Uterus (tissue), 4 donors: ENCODE results near the gene SPEF2. TPM values are rescaled to one million over a fixed set of nuclear protein-coding genes. Genes with fewer than 3 reads are reported as not detected.

Experiments
- DNase-seq, 2 donors: peaks; one replicate each; pipeline ENCODE4 v3.0.0-alpha.2; 2019 to 2020
- H3K27ac ChIP-seq, 2 donors: fragments of 200-600 bp; sonication (generic); 1 replicate in 1 of 2; 2 replicates in 1 of 2; pipeline ENCODE4 v1.5.1; 2016 to 2018
- H3K27me3 ChIP-seq, 2 donors: fragments of 200-600 bp; sonication (generic); one replicate each; pipeline ENCODE4 v1.5.1; 2018 to 2019; ENCODE audit warnings: control low read depth in 1 of 2
- H3K36me3 ChIP-seq, 2 donors: fragments of 200-600 bp; sonication (generic); one replicate each; pipeline ENCODE4 v1.5.1; 2019; ENCODE audit warnings: control low read depth in 1 of 2
- H3K4me1 ChIP-seq, 2 donors: fragments of 200-600 bp; sonication (generic); one replicate each; pipeline ENCODE4 v1.5.1; 2018 to 2019; ENCODE audit warnings: control low read depth in 1 of 2
- H3K4me3 ChIP-seq, 2 donors: fragments of 200-600 bp; sonication (generic); 1 replicate in 1 of 2; 2 replicates in 1 of 2; pipeline ENCODE4 v1.5.1; 2018 to 2019; ENCODE audit warnings: mild to moderate bottlenecking in 1 of 2
- H3K9me3 ChIP-seq, 2 donors: fragments of 200-600 bp; sonication (generic); one replicate each; pipeline ENCODE4 v1.5.1; 2019; ENCODE audit warnings: control low read depth in 1 of 2
- POLR2A ChIP-seq, 2 donors: fragments of 450-650 bp; IDR thresholded peaks; one replicate each; pipeline ENCODE4 v1.6.1; 2016; ENCODE audit warnings: antibody characterized with exemption in 2 of 2, mild to moderate bottlenecking in 1 of 2, moderate library complexity in 1 of 2
- intact Hi-C: fragments of 100-400 bp; cut with DNase I; formaldehyde crosslinking; loops from one replicate; pipeline ENCODE4 v1.15.1; 2023; ENCODE audit warnings: low total_unique reads
- total RNA-seq, 4 donors: library from RNA; depleted of rRNA in 3 of 4; stranded (reverse); fragments of >200 nt in 3 of 4; gene quantifications; one replicate each; pipeline versions ENCODE4 v1.1.0 to v1.2.4, GENCODE V29; 2014 to 2023
- TF ChIP-seq, protein P1 (sequence below), 4 experiments: fragments of 200-600 bp in 2 of 4; fragments of 450-650 bp in 2 of 4; sonication (generic) in 2 of 4; IDR thresholded peaks; one replicate each; pipeline ENCODE4 v1.5.1; 2016 to 2019; ENCODE audit warnings: antibody characterized with exemption in 4 of 4, mild to moderate bottlenecking in 2 of 4, moderate library complexity in 1 of 4
- donor health status: DM: yes; HTN: yes; CAD: no.

The SPEF2 gene
- total RNA-seq, 4 donors from 2014 or later, result 3.3 to 71.0 (median 20.9) TPM

DNA sequence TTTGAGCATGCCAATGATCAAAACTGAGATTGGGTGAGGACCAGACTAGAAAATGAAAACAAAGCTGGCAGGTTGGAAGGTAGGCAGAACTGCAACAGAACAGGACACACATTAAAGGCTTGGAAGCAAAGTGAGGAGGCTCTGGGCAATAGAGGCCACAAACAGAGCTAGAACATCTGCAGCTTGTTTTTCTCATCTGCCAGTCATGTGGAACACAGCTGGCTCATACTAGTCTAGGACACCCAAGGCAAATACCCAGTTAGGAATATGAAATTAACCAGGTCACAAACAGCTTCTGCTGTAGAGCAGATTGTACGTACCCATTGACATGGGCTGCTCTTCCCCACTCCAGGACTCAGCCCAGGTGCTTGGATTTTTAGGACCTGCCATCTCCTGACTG is 61.7 kb downstream of the SPEF2 start:
- intact Hi-C loops, result no loop called here
- TF ChIP-seq POLR2A (IDR thresholded peaks at IDR 0.05), result no peak
- TF ChIP-seq, protein P1, sequence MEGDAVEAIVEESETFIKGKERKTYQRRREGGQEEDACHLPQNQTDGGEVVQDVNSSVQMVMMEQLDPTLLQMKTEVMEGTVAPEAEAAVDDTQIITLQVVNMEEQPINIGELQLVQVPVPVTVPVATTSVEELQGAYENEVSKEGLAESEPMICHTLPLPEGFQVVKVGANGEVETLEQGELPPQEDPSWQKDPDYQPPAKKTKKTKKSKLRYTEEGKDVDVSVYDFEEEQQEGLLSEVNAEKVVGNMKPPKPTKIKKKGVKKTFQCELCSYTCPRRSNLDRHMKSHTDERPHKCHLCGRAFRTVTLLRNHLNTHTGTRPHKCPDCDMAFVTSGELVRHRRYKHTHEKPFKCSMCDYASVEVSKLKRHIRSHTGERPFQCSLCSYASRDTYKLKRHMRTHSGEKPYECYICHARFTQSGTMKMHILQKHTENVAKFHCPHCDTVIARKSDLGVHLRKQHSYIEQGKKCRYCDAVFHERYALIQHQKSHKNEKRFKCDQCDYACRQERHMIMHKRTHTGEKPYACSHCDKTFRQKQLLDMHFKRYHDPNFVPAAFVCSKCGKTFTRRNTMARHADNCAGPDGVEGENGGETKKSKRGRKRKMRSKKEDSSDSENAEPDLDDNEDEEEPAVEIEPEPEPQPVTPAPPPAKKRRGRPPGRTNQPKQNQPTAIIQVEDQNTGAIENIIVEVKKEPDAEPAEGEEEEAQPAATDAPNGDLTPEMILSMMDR (IDR thresholded peaks at IDR 0.05), result no peak
- H3K27me3 ChIP-seq, result no peaks in the 10 kb centered on the region
- no peak overlapping the region for H3K4me3 ChIP-seq
- no peaks in the 10 kb centered on the region for H3K9me3 ChIP-seq
- DNase-seq, result no peak
- no peaks in the 10 kb centered on the region for H3K36me3 ChIP-seq
- H3K27ac ChIP-seq, result no peak overlapping the region
- H3K4me1 ChIP-seq, result no peaks in the 10 kb centered on the region

DNA sequence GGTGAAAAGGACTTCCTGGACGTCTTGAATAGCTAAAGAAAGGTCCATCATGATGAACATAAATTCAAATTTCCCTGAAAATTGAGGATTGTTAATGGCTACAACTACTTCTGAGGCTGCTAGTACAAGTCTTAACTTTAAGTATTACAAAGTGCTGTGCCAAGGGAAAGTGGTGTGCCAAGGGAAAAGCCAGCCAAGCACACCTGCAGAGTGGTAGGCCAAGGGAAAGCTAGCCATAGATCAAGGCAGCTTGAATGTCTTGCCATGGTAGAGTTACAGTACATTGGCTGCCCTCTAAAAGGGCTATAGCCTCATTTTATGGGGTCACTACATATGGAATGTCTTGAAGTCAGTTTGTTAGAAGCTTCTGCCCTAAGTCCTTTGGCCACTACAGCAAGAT is 64.2 kb downstream of the SPEF2 start:
- DNase-seq, result no peak
- intact Hi-C loops, result no loop called here
- no peaks in the 10 kb centered on the region for H3K27me3 ChIP-seq
- no peaks in the 10 kb centered on the region for H3K9me3 ChIP-seq
- H3K27ac ChIP-seq, result no peak overlapping the region
- H3K4me3 ChIP-seq, result no peak overlapping the region
- H3K4me1 ChIP-seq, result no peaks in the 10 kb centered on the region
- no peak for TF ChIP-seq POLR2A (IDR thresholded peaks at IDR 0.05)
- TF ChIP-seq, protein P1 (IDR thresholded peaks at IDR 0.05), result no peak
- H3K36me3 ChIP-seq, result no peaks in the 10 kb centered on the region

DNA sequence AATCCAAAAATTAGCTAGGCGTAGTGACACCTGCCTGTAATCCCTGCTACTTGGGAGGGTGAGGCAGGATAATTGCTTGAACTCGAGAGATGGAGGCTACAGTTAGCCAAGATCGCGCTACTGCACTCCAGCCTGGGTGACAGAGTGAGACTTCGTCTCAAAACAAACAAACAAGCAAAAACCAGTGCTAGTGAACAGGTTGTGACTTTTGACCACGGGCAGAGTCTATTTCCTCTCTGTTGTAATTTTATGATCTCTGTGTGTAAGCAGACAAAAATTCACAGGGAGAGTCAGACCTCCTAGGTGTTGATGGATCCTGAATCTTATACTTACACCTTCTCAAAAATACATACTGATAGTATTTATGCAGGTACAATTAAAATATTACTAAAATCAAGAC is 65.8 kb downstream of the SPEF2 start:
- no peak for TF ChIP-seq POLR2A (IDR thresholded peaks at IDR 0.05)
- TF ChIP-seq, protein P1 (IDR thresholded peaks at IDR 0.05), result no peak
- DNase-seq, result no peak
- H3K27me3 ChIP-seq, result no peaks in the 10 kb centered on the region
- H3K4me3 ChIP-seq, result no peak overlapping the region
- no peak overlapping the region for H3K27ac ChIP-seq
- H3K4me1 ChIP-seq, result no peaks in the 10 kb centered on the region
- intact Hi-C loops, result no loop called here
- no peaks in the 10 kb centered on the region for H3K36me3 ChIP-seq
- H3K9me3 ChIP-seq, result no peaks in the 10 kb centered on the region

GRCh38 chr5:35685161-35685560 is 67.5 kb downstream of the SPEF2 start:
- H3K27me3 ChIP-seq, result no peaks in the 10 kb centered on the region
- intact Hi-C loops, result no loop called here
- no peak overlapping the region for H3K4me3 ChIP-seq
- H3K9me3 ChIP-seq, result no peaks in the 10 kb centered on the region
- no peak overlapping the region for H3K27ac ChIP-seq
- no peak for TF ChIP-seq POLR2A (IDR thresholded peaks at IDR 0.05)
- TF ChIP-seq, protein P1 (IDR thresholded peaks at IDR 0.05), result no peak
- H3K4me1 ChIP-seq, result no peaks in the 10 kb centered on the region
- no peak for DNase-seq
- H3K36me3 ChIP-seq, result no peaks in the 10 kb centered on the region

GRCh38 chr5:35687961-35688360 is 70.3 kb downstream of the SPEF2 start:
- intact Hi-C loops, result no loop called here
- no peaks in the 10 kb centered on the region for H3K27me3 ChIP-seq
- H3K9me3 ChIP-seq, result no peaks in the 10 kb centered on the region
- no peaks in the 10 kb centered on the region for H3K4me1 ChIP-seq
- H3K36me3 ChIP-seq, result no peaks in the 10 kb centered on the region
- H3K27ac ChIP-seq, result no peak overlapping the region
- no peak for TF ChIP-seq POLR2A (IDR thresholded peaks at IDR 0.05)
- TF ChIP-seq, protein P1 (IDR thresholded peaks at IDR 0.05), result no peak
- no peak overlapping the region for H3K4me3 ChIP-seq
- no peak for DNase-seq
